Astrocyte of the hippocampus (primary cell): ENCODE results near the gene PHF10.

Experiments
- DNase-seq: peaks from one replicate; pipeline ENCODE4 v3.0.0; 2011; ENCODE audit warnings: low read depth, low spot score

PHF10 gene

GRCh38 chr6:169677096-169677495 lies 47.2 kb downstream of the PHF10 start:
- no peak for DNase-seq

- DNase-seq: no peak
Measured at GRCh38 chr6:169675011-169675410, 49.3 kb downstream of the PHF10 start.

- no peak for DNase-seq
Measured at GRCh38 chr6:169671563-169671962, 52.7 kb downstream of the PHF10 start.

GRCh38 chr6:169669889-169670288 lies 54.4 kb downstream of the PHF10 start:
- DNase-seq: peak; percentile 11

GRCh38 chr6:169669147-169669546 lies 55.2 kb downstream of the PHF10 start:
- DNase-seq: no peak

- no peak for DNase-seq
Measured at GRCh38 chr6:169668203-169668847, 56.0 kb downstream of the PHF10 start.

- DNase-seq: no peak
Measured at GRCh38 chr6:169667716-169668115, 56.6 kb downstream of the PHF10 start.

- no peak for DNase-seq
Measured at GRCh38 chr6:169666441-169666840, 57.9 kb downstream of the PHF10 start.

- DNase-seq: no peak
Measured at GRCh38 chr6:169665289-169665688, 59.0 kb downstream of the PHF10 start.

- no peak for DNase-seq
Measured at GRCh38 chr6:169664227-169664626, 60.1 kb downstream of the PHF10 start.

- DNase-seq: no peak
Measured at GRCh38 chr6:169663468-169663867, 60.8 kb downstream of the PHF10 start.

GRCh38 chr6:169661391-169661756 lies 62.9 kb downstream of the PHF10 start:
- DNase-seq: no peak

GRCh38 chr6:169660751-169661390 lies 63.4 kb downstream of the PHF10 start:
- no peak for DNase-seq

- DNase-seq: no peak
Measured at GRCh38 chr6:169659820-169660610, 64.3 kb downstream of the PHF10 start.

GRCh38 chr6:169657284-169657610 lies 67.1 kb downstream of the PHF10 start:
- DNase-seq: no peak

GRCh38 chr6:169656546-169657283 lies 67.6 kb downstream of the PHF10 start:
- no peak for DNase-seq

GRCh38 chr6:169654598-169655391 lies 69.5 kb downstream of the PHF10 start:
- DNase-seq: peak; percentile 88
